WTC11 (cell line): ENCODE results near the gene GP2. TPM values are rescaled to one million over a fixed set of nuclear protein-coding genes. Genes with fewer than 3 reads are reported as not detected.
A peak's percentile ranks its signal among the peaks of the same experiment; 100 is the strongest.

ENCODE experiments used
- ATAC-seq: fragments of 200-7000 bp; cut with Tn5 transposase; 2 replicates; pipeline ENCODE4 v1.10.0; 2021; ENCODE audit warnings: mild to moderate bottlenecking, moderate library complexity
- CTCF ChIA-PET: fragments of 300-600 bp; sonication (Branson Sonifier 250); formaldehyde crosslinking; loops from one replicate; lab custom pipeline; 2021; ENCODE audit warnings: antibody characterized with exemption; lab: Charles Lee
- POLR2A ChIA-PET: fragments of 350-600 bp; sonication (Branson Sonifier 250); formaldehyde crosslinking; loops from one replicate; lab custom pipeline; 2021; ENCODE audit warnings: antibody characterized with exemption; lab: Charles Lee
- DNase-seq: peaks from one replicate; pipeline ENCODE4 v3.0.0; 2021; ENCODE audit warnings: low spot score
- H3K27ac Mint-ChIP-seq: 2 replicates; pipeline ENCODE4 v1.8.0; 2021; ENCODE audit warnings: mixed read lengths
- H3K27me3 Mint-ChIP-seq: 2 replicates; pipeline ENCODE4 v1.8.0; 2021; ENCODE audit warnings: low read depth, mild to moderate bottlenecking, moderate library complexity, mixed read lengths
- H3K36me3 Mint-ChIP-seq: 2 replicates; pipeline ENCODE4 v1.8.0; 2021; ENCODE audit warnings: mixed read lengths
- H3K4me1 Mint-ChIP-seq: 2 replicates; pipeline ENCODE4 v1.8.0; 2022; ENCODE audit warnings: mixed read lengths
- H3K4me3 Mint-ChIP-seq: 2 replicates; pipeline ENCODE4 v1.8.0; 2021; ENCODE audit warnings: mild to moderate bottlenecking, moderate library complexity, mixed read lengths
- H3K9me3 Mint-ChIP-seq: 2 replicates; pipeline ENCODE4 v1.8.0; 2021; ENCODE audit warnings: mixed read lengths
- CBFB ChIP-seq: sonication (generic); formaldehyde crosslinking; IDR thresholded peaks from 2 replicates; pipeline ENCODE4 v1.8.1; 2022; ENCODE audit warnings: mild to moderate bottlenecking, low read depth, missing genetic modification reagents
- FOXJ3 ChIP-seq: sonication (generic); formaldehyde crosslinking; IDR thresholded peaks from 2 replicates; pipeline ENCODE4 v1.9.0; 2021; ENCODE audit warnings: missing genetic modification reagents, mild to moderate bottlenecking, borderline replicate concordance
- HMGA2 ChIP-seq: fragments of 250-450 bp; sonication (Bioruptor Pico); IDR thresholded peaks from 2 replicates; pipeline ENCODE4 v1.4.0; 2021; ENCODE audit warnings: mild to moderate bottlenecking, moderate library complexity
- IRF2 ChIP-seq: sonication (generic); formaldehyde crosslinking; IDR thresholded peaks from 2 replicates; pipeline ENCODE4 v1.8.0; 2022; ENCODE audit warnings: low read depth, missing genetic modification reagents, borderline replicate concordance
- KAT7 ChIP-seq: sonication (generic); formaldehyde crosslinking; IDR thresholded peaks from 2 replicates; pipeline ENCODE4 v1.8.1; 2023; ENCODE audit warnings: missing genetic modification reagents, mild to moderate bottlenecking, borderline replicate concordance
- MYBL2 ChIP-seq: sonication (generic); formaldehyde crosslinking; IDR thresholded peaks from 2 replicates; pipeline ENCODE4 v1.8.1; 2023; ENCODE audit warnings: mild to moderate bottlenecking, moderate library complexity, missing genetic modification reagents
- NFYB ChIP-seq: sonication (generic); formaldehyde crosslinking; conservative IDR thresholded peaks from 2 replicates; pipeline ENCODE4 v1.8.0; 2022; ENCODE audit warnings: low read depth, missing genetic modification reagents
- ZNF121 ChIP-seq: sonication (generic); formaldehyde crosslinking; IDR thresholded peaks from 2 replicates; pipeline ENCODE4 v1.8.0; 2023; ENCODE audit warnings: missing genetic modification reagents
- ZNF138 ChIP-seq: sonication (generic); formaldehyde crosslinking; conservative IDR thresholded peaks from 2 replicates; pipeline ENCODE4 v1.8.1; 2022; ENCODE audit warnings: mild to moderate bottlenecking, moderate library complexity, missing genetic modification reagents
- ZNF219 ChIP-seq: sonication (generic); formaldehyde crosslinking; IDR thresholded peaks from 2 replicates; pipeline ENCODE4 v1.8.0; 2023; ENCODE audit warnings: missing genetic modification reagents, mild to moderate bottlenecking, borderline replicate concordance
- ZNF416 ChIP-seq: fragments of 250-450 bp; sonication (Bioruptor Pico); IDR thresholded peaks from 2 replicates; pipeline ENCODE4 v1.9.0; 2021; ENCODE audit warnings: mild to moderate bottlenecking, inconsistent platforms
- ZNF423 ChIP-seq: fragments of 250-450 bp; sonication (Bioruptor Pico); IDR thresholded peaks from 2 replicates; pipeline ENCODE4 v2.1.2; 2022; ENCODE audit warnings: mild to moderate bottlenecking, moderate library complexity
- ZNF671 ChIP-seq: fragments of 250-450 bp; sonication (Bioruptor Pico); IDR thresholded peaks from 2 replicates; pipeline ENCODE4 v1.8.0; 2021; ENCODE audit warnings: mild to moderate bottlenecking
- total RNA-seq: library from RNA; stranded (reverse); gene quantifications from 3 replicates; pipeline ENCODE4 v1.2.3, GENCODE V29; 2021
- TF ChIP-seq, protein P1 (sequence below): sonication (generic); formaldehyde crosslinking; IDR thresholded peaks from 2 replicates; pipeline ENCODE4 v1.8.0; 2022; ENCODE audit warnings: mild to moderate bottlenecking, missing genetic modification reagents
- TF ChIP-seq, protein P2 (sequence below): sonication (generic); formaldehyde crosslinking; IDR thresholded peaks from 2 replicates; pipeline ENCODE4 v1.8.1; 2023; ENCODE audit warnings: mild to moderate bottlenecking, missing genetic modification reagents, borderline replicate concordance
- TF ChIP-seq, protein P3 (sequence below): sonication (generic); formaldehyde crosslinking; IDR thresholded peaks from 2 replicates; pipeline ENCODE4 v1.8.1; 2023; ENCODE audit warnings: mild to moderate bottlenecking, missing genetic modification reagents, moderate library complexity
- TF ChIP-seq, protein P4 (sequence below): sonication (generic); formaldehyde crosslinking; IDR thresholded peaks from 2 replicates; pipeline ENCODE4 v1.8.0; 2022; ENCODE audit warnings: mild to moderate bottlenecking, missing genetic modification reagents
- TF ChIP-seq, protein P5 (sequence below): sonication (generic); formaldehyde crosslinking; conservative IDR thresholded peaks from 2 replicates; pipeline ENCODE4 v1.8.1; 2023; ENCODE audit warnings: mild to moderate bottlenecking, low read depth, missing genetic modification reagents, moderate library complexity

Gene GP2
- total RNA-seq, 1 experiment from 2014 or later, result 6.6 TPM

DNA sequence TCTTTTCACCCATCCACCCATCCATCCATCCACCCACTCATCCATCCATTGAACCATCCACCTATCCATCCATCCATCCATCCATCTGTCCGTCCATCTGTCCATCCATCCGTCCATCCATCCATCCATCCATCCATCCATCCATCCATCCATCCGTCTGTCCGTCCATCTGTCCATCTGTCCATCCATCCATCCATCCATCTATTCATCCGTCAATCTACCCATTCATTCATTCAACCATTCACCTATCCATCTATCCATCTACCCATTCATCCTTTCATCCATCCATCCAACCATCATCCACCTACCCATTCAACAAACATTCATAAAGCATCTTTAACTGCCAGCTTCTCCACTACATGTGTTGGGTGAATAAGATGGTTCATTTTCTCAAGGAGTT lies 28.9 kb downstream of the GP2 start (continued):
- no peak for TF ChIP-seq ZNF219
- no peak for TF ChIP-seq ZNF121
- TF ChIP-seq MYBL2 (CRISPR knock-in tag), result no peak
- no peak for TF ChIP-seq HMGA2
- TF ChIP-seq KAT7 (CRISPR knock-in tag), result no peak
- TF ChIP-seq FOXJ3 (CRISPR knock-in tag), result no peak

DNA sequence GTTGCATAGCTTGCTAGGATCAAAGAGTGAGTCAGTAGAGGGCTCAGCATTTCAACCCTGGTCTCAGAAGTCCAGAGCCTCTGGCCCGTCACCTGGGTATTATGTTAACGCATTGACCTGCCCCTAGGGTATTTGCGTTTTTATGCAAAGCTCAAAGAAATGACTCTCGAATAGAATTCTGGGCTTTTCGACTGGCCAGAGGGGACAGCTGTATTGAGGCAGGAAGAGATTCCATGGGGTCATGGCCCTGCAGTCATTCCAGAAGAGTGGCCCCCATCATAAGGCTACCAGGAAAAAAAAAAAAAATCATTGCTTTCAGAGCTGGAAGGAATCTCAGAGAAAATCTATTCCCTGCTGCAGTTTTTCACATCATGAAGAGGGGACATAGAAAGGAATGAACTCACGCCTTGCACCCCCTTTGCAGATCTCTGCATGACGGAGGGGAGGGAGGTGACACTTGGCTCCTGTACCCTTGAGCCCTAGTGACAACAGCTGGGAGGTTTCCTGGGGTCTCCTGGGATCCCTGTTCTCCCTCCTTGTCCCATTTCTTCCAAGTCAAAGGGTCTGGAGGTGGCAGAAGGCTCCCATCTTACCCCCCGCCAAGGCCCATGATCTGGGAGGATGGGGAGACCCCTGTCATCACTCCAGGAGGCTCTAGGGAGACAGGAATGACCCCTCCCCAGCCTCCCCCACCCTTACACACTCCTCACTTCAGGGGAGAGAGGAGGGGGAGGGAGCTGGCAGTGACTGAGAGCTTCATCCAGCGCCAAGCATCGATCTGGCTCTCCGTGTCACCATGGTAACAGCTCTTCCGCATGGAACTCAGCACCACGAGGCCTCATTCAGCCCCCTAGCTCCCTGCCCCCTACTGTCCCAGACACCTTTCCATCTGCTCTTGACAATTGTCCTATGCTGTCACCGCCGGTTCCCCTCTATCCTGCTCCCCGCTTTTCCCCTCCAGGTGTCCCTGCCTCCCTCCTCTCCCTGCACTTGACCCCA lies 35.8 kb downstream of the GP2 start:
- no peak overlapping the region for H3K4me3 Mint-ChIP-seq
- ChIA-PET POLR2A (no interaction called here), CTCF (interaction anchor here (0.9 to 3.6 kb wide), 7 partner anchors 9 to 384 kb away, joined by 3 to 29 read pairs (median 3); no protein-coding TSS in a partner anchor)
- ATAC-seq (no peak; the same call in 1 of the 2 replicates), DNase-seq (peak; percentile 11)
- H3K27ac Mint-ChIP-seq, result no peak overlapping the region
- H3K27me3 Mint-ChIP-seq, result peaks cover 2% of the 10 kb centered on the region
- H3K36me3 Mint-ChIP-seq, result no peaks in the 10 kb centered on the region
- TF ChIP-seq, protein P1, sequence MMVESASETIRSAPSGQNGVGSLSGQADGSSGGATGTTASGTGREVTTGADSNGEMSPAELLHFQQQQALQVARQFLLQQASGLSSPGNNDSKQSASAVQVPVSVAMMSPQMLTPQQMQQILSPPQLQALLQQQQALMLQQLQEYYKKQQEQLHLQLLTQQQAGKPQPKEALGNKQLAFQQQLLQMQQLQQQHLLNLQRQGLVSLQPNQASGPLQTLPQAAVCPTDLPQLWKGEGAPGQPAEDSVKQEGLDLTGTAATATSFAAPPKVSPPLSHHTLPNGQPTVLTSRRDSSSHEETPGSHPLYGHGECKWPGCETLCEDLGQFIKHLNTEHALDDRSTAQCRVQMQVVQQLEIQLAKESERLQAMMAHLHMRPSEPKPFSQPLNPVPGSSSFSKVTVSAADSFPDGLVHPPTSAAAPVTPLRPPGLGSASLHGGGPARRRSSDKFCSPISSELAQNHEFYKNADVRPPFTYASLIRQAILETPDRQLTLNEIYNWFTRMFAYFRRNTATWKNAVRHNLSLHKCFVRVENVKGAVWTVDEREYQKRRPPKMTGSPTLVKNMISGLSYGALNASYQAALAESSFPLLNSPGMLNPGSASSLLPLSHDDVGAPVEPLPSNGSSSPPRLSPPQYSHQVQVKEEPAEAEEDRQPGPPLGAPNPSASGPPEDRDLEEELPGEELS (CRISPR knock-in tag), result no peak
- TF ChIP-seq, protein P2, sequence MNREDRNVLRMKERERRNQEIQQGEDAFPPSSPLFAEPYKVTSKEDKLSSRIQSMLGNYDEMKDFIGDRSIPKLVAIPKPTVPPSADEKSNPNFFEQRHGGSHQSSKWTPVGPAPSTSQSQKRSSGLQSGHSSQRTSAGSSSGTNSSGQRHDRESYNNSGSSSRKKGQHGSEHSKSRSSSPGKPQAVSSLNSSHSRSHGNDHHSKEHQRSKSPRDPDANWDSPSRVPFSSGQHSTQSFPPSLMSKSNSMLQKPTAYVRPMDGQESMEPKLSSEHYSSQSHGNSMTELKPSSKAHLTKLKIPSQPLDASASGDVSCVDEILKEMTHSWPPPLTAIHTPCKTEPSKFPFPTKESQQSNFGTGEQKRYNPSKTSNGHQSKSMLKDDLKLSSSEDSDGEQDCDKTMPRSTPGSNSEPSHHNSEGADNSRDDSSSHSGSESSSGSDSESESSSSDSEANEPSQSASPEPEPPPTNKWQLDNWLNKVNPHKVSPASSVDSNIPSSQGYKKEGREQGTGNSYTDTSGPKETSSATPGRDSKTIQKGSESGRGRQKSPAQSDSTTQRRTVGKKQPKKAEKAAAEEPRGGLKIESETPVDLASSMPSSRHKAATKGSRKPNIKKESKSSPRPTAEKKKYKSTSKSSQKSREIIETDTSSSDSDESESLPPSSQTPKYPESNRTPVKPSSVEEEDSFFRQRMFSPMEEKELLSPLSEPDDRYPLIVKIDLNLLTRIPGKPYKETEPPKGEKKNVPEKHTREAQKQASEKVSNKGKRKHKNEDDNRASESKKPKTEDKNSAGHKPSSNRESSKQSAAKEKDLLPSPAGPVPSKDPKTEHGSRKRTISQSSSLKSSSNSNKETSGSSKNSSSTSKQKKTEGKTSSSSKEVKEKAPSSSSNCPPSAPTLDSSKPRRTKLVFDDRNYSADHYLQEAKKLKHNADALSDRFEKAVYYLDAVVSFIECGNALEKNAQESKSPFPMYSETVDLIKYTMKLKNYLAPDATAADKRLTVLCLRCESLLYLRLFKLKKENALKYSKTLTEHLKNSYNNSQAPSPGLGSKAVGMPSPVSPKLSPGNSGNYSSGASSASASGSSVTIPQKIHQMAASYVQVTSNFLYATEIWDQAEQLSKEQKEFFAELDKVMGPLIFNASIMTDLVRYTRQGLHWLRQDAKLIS (CRISPR knock-in tag), result no peak
- TF ChIP-seq IRF2 (CRISPR knock-in tag) (no peak), ZNF416 (no peak), ZNF138 (no peak), ZNF423 (no peak), KAT7 (CRISPR knock-in tag) (no peak), ZNF671 (no peak), NFYB (no peak), CBFB (CRISPR knock-in tag) (no peak)
- TF ChIP-seq, protein P3, sequence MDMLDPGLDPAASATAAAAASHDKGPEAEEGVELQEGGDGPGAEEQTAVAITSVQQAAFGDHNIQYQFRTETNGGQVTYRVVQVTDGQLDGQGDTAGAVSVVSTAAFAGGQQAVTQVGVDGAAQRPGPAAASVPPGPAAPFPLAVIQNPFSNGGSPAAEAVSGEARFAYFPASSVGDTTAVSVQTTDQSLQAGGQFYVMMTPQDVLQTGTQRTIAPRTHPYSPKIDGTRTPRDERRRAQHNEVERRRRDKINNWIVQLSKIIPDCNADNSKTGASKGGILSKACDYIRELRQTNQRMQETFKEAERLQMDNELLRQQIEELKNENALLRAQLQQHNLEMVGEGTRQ (CRISPR knock-in tag), result no peak
- TF ChIP-seq, protein P4, sequence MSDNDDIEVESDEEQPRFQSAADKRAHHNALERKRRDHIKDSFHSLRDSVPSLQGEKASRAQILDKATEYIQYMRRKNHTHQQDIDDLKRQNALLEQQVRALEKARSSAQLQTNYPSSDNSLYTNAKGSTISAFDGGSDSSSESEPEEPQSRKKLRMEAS (CRISPR knock-in tag), result no peak
- TF ChIP-seq, protein P5, sequence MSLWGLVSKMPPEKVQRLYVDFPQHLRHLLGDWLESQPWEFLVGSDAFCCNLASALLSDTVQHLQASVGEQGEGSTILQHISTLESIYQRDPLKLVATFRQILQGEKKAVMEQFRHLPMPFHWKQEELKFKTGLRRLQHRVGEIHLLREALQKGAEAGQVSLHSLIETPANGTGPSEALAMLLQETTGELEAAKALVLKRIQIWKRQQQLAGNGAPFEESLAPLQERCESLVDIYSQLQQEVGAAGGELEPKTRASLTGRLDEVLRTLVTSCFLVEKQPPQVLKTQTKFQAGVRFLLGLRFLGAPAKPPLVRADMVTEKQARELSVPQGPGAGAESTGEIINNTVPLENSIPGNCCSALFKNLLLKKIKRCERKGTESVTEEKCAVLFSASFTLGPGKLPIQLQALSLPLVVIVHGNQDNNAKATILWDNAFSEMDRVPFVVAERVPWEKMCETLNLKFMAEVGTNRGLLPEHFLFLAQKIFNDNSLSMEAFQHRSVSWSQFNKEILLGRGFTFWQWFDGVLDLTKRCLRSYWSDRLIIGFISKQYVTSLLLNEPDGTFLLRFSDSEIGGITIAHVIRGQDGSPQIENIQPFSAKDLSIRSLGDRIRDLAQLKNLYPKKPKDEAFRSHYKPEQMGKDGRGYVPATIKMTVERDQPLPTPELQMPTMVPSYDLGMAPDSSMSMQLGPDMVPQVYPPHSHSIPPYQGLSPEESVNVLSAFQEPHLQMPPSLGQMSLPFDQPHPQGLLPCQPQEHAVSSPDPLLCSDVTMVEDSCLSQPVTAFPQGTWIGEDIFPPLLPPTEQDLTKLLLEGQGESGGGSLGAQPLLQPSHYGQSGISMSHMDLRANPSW (CRISPR knock-in tag), result no peak
- peaks cover 33% of the 10 kb centered on the region for H3K4me1 Mint-ChIP-seq
- no peaks in the 10 kb centered on the region for H3K9me3 Mint-ChIP-seq
